K562 (cell line): ENCODE results near the gene NTSR2.

Source experiments
- BACH1 ChIP-seq: fragments of 200-800 bp; sonication (Bioruptor generic); IDR thresholded peaks from 2 replicates; pipeline ENCODE4 v1.6.1; 2016; ENCODE audit warnings: missing genetic modification characterization, missing compliant biosample characterization
- MBD1 ChIP-seq: fragments of 250-450 bp; sonication (Bioruptor Pico); IDR thresholded peaks from 2 replicates; pipeline ENCODE4 v1.8.0; 2022; ENCODE audit warnings: inconsistent platforms
- NFATC3 ChIP-seq: fragments of 450-650 bp; IDR thresholded peaks from 2 replicates; pipeline ENCODE4 v1.6.1; 2017; ENCODE audit warnings: mild to moderate bottlenecking
- RNF2 ChIP-seq: sonication (generic); IDR thresholded peaks from 2 replicates; pipeline ENCODE4 v1.6.1; 2016
- SMAD3 ChIP-seq: fragments of 450-650 bp; formaldehyde crosslinking; conservative IDR thresholded peaks from 2 replicates; pipeline ENCODE4 v1.4.0; 2020; ENCODE audit warnings: mild to moderate bottlenecking
- XRCC5 ChIP-seq: fragments of 200-400 bp; formaldehyde crosslinking; IDR thresholded peaks from 2 replicates; pipeline ENCODE4 v1.6.1; 2017; ENCODE audit warnings: low read depth, mild to moderate bottlenecking, low read length
- TF ChIP-seq, protein P1 (sequence below), 3 experiments: IDR thresholded peaks in 2 of 3; conservative IDR thresholded peaks in 1 of 3; 2 replicates each; pipeline ENCODE4 v1.5.1; 2011 to 2012; ENCODE audit warnings: low read length in 3 of 3, mild to moderate bottlenecking in 3 of 3, control low read depth in 2 of 3, improper control_type of control experiment in 1 of 3, inconsistent platforms in 1 of 3, low read depth in 1 of 3, mixed read lengths in 1 of 3, moderate library complexity in 1 of 3; ENCODE audit not compliant: insufficient read depth in 2 of 3
- TF ChIP-seq, protein P2 (sequence below): fragments of 450-650 bp; IDR thresholded peaks from 2 replicates; pipeline ENCODE4 v1.6.1; 2016; ENCODE audit warnings: mild to moderate bottlenecking

GRCh38 chr2:11716689-11717321 lies 46.8 kb upstream of the NTSR2 start:
- TF ChIP-seq XRCC5 (no peak), RNF2 (no peak), MBD1 (no peak), NFATC3 (no peak), BACH1 (tag) (no peak), SMAD3 (no peak)
- TF ChIP-seq, protein P1, sequence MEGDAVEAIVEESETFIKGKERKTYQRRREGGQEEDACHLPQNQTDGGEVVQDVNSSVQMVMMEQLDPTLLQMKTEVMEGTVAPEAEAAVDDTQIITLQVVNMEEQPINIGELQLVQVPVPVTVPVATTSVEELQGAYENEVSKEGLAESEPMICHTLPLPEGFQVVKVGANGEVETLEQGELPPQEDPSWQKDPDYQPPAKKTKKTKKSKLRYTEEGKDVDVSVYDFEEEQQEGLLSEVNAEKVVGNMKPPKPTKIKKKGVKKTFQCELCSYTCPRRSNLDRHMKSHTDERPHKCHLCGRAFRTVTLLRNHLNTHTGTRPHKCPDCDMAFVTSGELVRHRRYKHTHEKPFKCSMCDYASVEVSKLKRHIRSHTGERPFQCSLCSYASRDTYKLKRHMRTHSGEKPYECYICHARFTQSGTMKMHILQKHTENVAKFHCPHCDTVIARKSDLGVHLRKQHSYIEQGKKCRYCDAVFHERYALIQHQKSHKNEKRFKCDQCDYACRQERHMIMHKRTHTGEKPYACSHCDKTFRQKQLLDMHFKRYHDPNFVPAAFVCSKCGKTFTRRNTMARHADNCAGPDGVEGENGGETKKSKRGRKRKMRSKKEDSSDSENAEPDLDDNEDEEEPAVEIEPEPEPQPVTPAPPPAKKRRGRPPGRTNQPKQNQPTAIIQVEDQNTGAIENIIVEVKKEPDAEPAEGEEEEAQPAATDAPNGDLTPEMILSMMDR (IDR thresholded peaks at IDR 0.05 in 2 of 3, conservative IDR thresholded peaks at IDR 0.05 in 1 of 3; ENCODE audit: insufficient read depth in 2 of 3, low read depth in 1 of 3, low read length in 3 of 3): no peak
- TF ChIP-seq, protein P2, sequence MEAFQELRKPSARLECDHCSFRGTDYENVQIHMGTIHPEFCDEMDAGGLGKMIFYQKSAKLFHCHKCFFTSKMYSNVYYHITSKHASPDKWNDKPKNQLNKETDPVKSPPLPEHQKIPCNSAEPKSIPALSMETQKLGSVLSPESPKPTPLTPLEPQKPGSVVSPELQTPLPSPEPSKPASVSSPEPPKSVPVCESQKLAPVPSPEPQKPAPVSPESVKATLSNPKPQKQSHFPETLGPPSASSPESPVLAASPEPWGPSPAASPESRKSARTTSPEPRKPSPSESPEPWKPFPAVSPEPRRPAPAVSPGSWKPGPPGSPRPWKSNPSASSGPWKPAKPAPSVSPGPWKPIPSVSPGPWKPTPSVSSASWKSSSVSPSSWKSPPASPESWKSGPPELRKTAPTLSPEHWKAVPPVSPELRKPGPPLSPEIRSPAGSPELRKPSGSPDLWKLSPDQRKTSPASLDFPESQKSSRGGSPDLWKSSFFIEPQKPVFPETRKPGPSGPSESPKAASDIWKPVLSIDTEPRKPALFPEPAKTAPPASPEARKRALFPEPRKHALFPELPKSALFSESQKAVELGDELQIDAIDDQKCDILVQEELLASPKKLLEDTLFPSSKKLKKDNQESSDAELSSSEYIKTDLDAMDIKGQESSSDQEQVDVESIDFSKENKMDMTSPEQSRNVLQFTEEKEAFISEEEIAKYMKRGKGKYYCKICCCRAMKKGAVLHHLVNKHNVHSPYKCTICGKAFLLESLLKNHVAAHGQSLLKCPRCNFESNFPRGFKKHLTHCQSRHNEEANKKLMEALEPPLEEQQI: no peak
